Activated naive CD8-positive, alpha-beta T cell treated with anti-CD3 and anti-CD28 coated beads, Interleukin-2, amount 10 ng/mL, durations not matched to agents 7 days and 5 days (primary cell): Measurements from ENCODE around the gene SPTB. TPM values are rescaled to one million over a fixed set of nuclear protein-coding genes. Genes with fewer than 3 reads are reported as not detected.

Experiments used
- ATAC-seq: fragments of 150-1000 bp; cut with Tn5 transposase; one replicate; pipeline ENCODE4 v1.10.0; 2021; ENCODE audit warnings: low read depth, moderate library complexity
- POLR2A ChIA-PET: fragments of 350-600 bp; sonication (Branson Sonifier 250); formaldehyde crosslinking; loops from one replicate; lab custom pipeline; 2021; ENCODE audit warnings: antibody characterized with exemption; lab: Charles Lee
- DNase-seq: peaks from one replicate; pipeline ENCODE4 v3.0.0; 2021
- H3K27ac Mint-ChIP-seq: one replicate; pipeline ENCODE4 v1.8.0; 2022; ENCODE audit warnings: mild to moderate bottlenecking, mixed read lengths
- H3K27me3 Mint-ChIP-seq: one replicate; pipeline ENCODE4 v1.8.0; 2022; ENCODE audit warnings: mild to moderate bottlenecking, moderate library complexity, mixed read lengths
- H3K36me3 Mint-ChIP-seq: one replicate; pipeline ENCODE4 v1.8.0; 2021; ENCODE audit warnings: mild to moderate bottlenecking, mixed read lengths
- H3K4me1 Mint-ChIP-seq: one replicate; pipeline ENCODE4 v1.8.0; 2021; ENCODE audit warnings: mixed read lengths
- H3K4me3 Mint-ChIP-seq: one replicate; pipeline ENCODE4 v1.8.0; 2022; ENCODE audit warnings: mild to moderate bottlenecking, moderate library complexity, mixed read lengths
- H3K9me3 Mint-ChIP-seq: one replicate; pipeline ENCODE4 v1.8.0; 2021; ENCODE audit warnings: mixed read lengths
- total RNA-seq, 2 experiments: library from RNA; stranded (reverse); gene quantifications; one replicate each; pipeline ENCODE4 v1.2.3, GENCODE V29; 2021

Gene SPTB
- total RNA-seq, 2 experiments from 2014 or later = not detected

- no peak overlapping the region for H3K4me3 Mint-ChIP-seq
- H3K9me3 Mint-ChIP-seq = no peaks in the 10 kb centered on the region
- DNase-seq = no peak
- no peaks in the 10 kb centered on the region for H3K4me1 Mint-ChIP-seq
- POLR2A ChIA-PET = no interaction called here
- H3K27ac Mint-ChIP-seq = no peak overlapping the region
- no peaks in the 10 kb centered on the region for H3K27me3 Mint-ChIP-seq
- no peak for ATAC-seq
- H3K36me3 Mint-ChIP-seq = no peaks in the 10 kb centered on the region
These were observed 93.2 kb downstream of the SPTB start for GRCh38 chr14:64786296-64787149.

DNA sequence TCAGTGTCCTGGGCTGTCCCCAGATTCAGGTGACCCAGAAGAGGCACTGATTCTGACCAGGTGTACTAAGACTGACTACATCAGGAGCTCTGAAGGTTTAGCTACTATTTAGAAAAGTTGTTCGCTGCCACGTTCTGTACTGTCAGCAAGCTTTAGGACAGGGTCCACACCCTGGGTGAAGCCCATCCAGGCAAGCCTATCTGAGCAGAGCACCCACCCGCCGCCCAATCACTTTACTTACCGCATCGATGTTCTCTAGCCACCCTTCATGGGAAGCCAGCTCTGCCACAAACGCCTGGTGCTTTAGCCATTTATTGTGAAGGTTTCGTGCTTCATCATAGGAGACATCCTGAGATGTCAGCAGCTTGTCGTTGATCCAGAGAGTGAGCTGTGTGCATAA, 95.7 kb downstream of the SPTB start:
- no peaks in the 10 kb centered on the region for H3K4me1 Mint-ChIP-seq
- peaks cover 4% of the 10 kb centered on the region for H3K27me3 Mint-ChIP-seq
- POLR2A ChIA-PET = no interaction called here
- no peak overlapping the region for H3K27ac Mint-ChIP-seq
- H3K9me3 Mint-ChIP-seq = no peaks in the 10 kb centered on the region
- H3K36me3 Mint-ChIP-seq = no peaks in the 10 kb centered on the region
- DNase-seq (no peak), ATAC-seq (no peak)
- no peak overlapping the region for H3K4me3 Mint-ChIP-seq

DNA sequence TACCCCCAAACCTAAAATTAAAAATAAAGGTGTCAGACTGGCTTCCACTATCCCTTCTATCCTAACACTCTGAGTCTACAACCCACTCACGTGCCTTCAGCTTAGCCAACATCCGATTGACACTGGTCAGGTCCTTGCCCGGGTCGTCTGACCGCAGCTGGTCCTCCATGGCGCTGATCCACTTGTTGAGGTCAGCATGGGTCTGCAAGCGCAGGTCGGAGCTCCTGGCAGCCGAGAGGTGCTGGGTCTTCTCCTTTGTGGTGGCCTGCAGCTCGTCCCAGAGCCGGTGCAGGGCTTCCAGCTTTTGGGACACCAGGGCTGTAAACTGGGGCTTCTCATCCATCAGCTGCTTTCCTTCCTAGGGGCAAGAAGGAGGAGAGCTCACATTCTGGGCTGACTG, 97.5 kb downstream of the SPTB start:
- POLR2A ChIA-PET = no interaction called here
- no peak for DNase-seq
- ATAC-seq = no peak
- H3K27ac Mint-ChIP-seq = no peak overlapping the region
- no peak overlapping the region for H3K4me3 Mint-ChIP-seq
- no peaks in the 10 kb centered on the region for H3K36me3 Mint-ChIP-seq
- no peaks in the 10 kb centered on the region for H3K4me1 Mint-ChIP-seq
- no peaks in the 10 kb centered on the region for H3K9me3 Mint-ChIP-seq
- peaks cover 4% of the 10 kb centered on the region for H3K27me3 Mint-ChIP-seq

- Mint-ChIP-seq H3K27me3 (peaks cover 4% of the 10 kb centered on the region), H3K4me1 (no peaks in the 10 kb centered on the region), H3K4me3 (no peak overlapping the region), H3K36me3 (no peaks in the 10 kb centered on the region), H3K27ac (no peak overlapping the region), H3K9me3 (no peaks in the 10 kb centered on the region)
- POLR2A ChIA-PET = interaction anchor here (0.6 kb wide), 1 partner anchor 196 kb away, joined by 4 read pairs; no protein-coding TSS in a partner anchor
- ATAC-seq = no peak
- no peak for DNase-seq
These were observed 100.2 kb downstream of the SPTB start for GRCh38 chr14:64779472-64779871.

GRCh38 chr14:64778104-64778754, 101.5 kb downstream of the SPTB start:
- Mint-ChIP-seq H3K4me1 (no peaks in the 10 kb centered on the region), H3K27me3 (peaks cover 4% of the 10 kb centered on the region), H3K27ac (no peak overlapping the region), H3K9me3 (no peaks in the 10 kb centered on the region), H3K4me3 (no peak overlapping the region), H3K36me3 (no peaks in the 10 kb centered on the region)
- no peak for ATAC-seq
- DNase-seq = no peak
- POLR2A ChIA-PET = no interaction called here

- no peaks in the 10 kb centered on the region for H3K9me3 Mint-ChIP-seq
- no peak for DNase-seq
- no peak overlapping the region for H3K4me3 Mint-ChIP-seq
- ATAC-seq = no peak
- H3K27me3 Mint-ChIP-seq = peaks cover 4% of the 10 kb centered on the region
- H3K27ac Mint-ChIP-seq = no peak overlapping the region
- H3K4me1 Mint-ChIP-seq = no peaks in the 10 kb centered on the region
- POLR2A ChIA-PET = no interaction called here
- H3K36me3 Mint-ChIP-seq = no peaks in the 10 kb centered on the region
These were observed 102.2 kb downstream of the SPTB start for GRCh38 chr14:64777461-64777860.

DNA sequence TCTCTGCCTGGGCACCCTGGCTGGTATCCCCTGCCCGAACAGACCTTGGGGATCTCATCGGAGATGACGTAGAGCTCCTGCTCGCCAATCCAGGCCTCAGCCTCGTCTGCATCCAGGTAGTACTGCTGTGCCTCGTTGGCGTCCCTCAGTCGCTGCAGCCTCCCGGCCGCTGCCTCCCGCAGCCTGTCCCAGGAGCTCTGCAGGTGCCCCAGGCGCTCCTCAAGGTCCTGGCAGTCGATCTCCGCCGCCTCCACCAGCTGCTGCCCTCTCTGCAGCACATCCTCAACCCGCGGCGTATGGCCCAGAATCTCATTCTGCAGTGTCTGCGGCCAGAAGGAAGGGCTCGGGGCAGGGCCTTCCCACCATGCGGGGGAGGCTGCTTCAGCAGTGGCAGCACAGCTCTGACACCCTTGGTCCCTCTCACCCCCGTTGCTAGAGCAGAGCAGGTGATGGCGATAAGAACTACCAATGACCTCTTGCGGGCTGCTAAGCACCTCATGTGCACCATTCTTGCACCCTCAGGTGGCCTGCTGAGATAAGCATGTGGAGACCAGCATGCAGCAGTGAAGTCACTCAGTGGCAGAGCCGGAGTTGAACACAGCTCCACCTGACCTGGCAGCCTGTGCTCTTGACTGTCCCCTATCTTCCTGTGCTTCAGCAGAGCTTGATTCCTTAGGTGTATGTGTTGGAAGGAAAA, 104.5 kb downstream of the SPTB start:
- Mint-ChIP-seq H3K27me3 (peaks cover 4% of the 10 kb centered on the region), H3K4me1 (peaks cover 4% of the 10 kb centered on the region), H3K4me3 (no peak overlapping the region), H3K9me3 (no peaks in the 10 kb centered on the region), H3K36me3 (no peaks in the 10 kb centered on the region), H3K27ac (no peak overlapping the region)
- DNase-seq = no peak
- POLR2A ChIA-PET = no interaction called here
- ATAC-seq = no peak

DNA sequence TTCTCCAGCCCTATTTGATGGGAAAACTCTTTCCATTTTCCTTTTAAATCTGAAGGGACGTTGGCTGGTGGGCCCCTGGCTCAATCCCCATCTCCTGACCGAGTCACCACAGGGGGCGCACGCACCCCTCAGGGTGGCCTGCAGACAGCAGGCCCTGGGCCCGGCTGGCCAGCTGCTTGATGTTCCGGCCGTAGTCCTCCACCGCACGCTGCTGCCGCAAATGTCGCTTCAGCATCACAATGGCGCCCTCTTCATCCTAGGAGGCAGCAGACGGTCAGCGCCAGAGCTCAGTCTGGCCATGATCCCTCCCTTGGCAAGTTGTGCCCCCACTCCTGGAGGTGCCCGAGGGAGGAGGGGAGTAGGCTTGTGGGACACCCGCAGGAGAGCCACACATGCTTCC, 105.4 kb downstream of the SPTB start:
- H3K4me1 Mint-ChIP-seq = peaks cover 4% of the 10 kb centered on the region
- POLR2A ChIA-PET = no interaction called here
- H3K9me3 Mint-ChIP-seq = no peaks in the 10 kb centered on the region
- no peak overlapping the region for H3K27ac Mint-ChIP-seq
- DNase-seq (no peak), ATAC-seq (no peak)
- no peak overlapping the region for H3K4me3 Mint-ChIP-seq
- peaks cover 3% of the 10 kb centered on the region for H3K27me3 Mint-ChIP-seq
- no peaks in the 10 kb centered on the region for H3K36me3 Mint-ChIP-seq

DNA sequence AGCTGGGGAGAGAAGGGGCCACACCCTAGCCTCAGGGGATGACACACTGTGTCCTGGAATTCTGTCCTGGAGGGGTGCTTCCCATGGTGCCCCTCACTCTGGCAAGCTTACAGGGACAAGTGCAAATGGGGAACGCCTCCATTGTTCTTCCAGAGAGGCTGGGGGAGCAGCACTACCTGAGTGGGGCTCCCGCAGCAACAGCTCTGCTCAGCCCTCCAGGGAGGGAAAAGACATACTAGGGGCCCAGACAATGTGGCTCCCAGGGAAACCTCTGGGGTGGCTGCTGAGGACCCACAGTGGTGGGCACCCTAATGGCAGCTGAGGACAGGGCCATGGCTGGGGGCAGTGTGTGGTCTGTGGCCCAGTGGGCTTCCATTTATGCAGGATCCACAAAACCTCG, 106.1 kb downstream of the SPTB start:
- DNase-seq = no peak
- POLR2A ChIA-PET = no interaction called here
- H3K4me1 Mint-ChIP-seq = peaks cover 4% of the 10 kb centered on the region
- no peak overlapping the region for H3K4me3 Mint-ChIP-seq
- no peak overlapping the region for H3K27ac Mint-ChIP-seq
- ATAC-seq = no peak
- H3K9me3 Mint-ChIP-seq = no peaks in the 10 kb centered on the region
- H3K27me3 Mint-ChIP-seq = peaks cover 3% of the 10 kb centered on the region
- H3K36me3 Mint-ChIP-seq = no peaks in the 10 kb centered on the region

DNA sequence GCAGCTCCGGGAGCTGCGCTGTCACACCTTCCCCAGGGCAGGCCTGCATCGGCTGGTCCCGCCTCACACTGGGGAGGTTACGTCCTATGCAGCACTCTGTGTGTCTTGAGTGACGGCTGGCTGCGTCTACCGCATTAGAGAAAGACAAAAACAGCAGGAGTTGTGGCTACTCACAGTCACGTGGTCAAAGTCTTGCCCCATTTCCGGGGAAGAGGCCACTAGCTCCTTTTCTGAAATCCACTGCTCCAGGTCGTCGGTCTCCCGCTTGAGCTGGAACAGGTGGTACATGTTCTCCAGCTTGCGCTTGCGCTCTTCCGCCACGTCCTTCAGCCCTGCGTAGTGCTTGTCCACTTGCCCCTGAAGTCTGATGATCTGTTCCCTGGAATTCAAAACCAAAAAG, 106.7 kb downstream of the SPTB start:
- POLR2A ChIA-PET = no interaction called here
- H3K9me3 Mint-ChIP-seq = no peaks in the 10 kb centered on the region
- DNase-seq (no peak), ATAC-seq (no peak)
- H3K27ac Mint-ChIP-seq = no peak overlapping the region
- H3K4me3 Mint-ChIP-seq = no peak overlapping the region
- no peaks in the 10 kb centered on the region for H3K36me3 Mint-ChIP-seq
- H3K4me1 Mint-ChIP-seq = peaks cover 4% of the 10 kb centered on the region
- peaks cover 3% of the 10 kb centered on the region for H3K27me3 Mint-ChIP-seq

DNA sequence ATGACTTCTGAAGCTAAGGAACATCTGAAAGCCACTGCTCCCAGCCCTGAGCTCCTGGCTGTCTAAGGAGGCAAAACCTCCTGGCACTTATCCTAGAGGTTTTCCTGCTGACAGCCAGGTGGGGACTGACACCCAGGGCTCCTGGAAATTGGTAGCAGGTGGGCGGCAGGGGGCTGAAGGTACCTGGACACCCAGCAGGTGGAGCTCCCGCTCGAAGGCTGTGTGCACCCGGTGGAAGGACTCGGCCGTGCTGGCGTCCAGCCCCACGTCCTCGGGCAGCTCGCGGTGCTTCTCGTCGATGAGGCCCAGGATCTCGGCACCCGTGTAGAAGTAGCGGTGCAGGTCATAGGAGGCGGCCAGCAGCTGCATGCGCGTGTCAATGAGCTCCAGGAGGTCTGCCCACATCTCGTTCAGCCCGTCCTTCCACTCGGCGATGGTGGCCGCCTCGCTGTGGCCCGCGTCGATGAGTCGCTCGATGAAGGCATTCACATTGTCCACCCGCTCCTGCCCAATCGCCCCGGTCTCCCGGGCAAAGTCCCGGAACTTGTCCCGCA, 107.2 kb downstream of the SPTB start:
- Mint-ChIP-seq H3K9me3 (no peaks in the 10 kb centered on the region), H3K36me3 (no peaks in the 10 kb centered on the region), H3K4me3 (no peak overlapping the region), H3K27ac (no peak overlapping the region), H3K27me3 (peaks cover 3% of the 10 kb centered on the region), H3K4me1 (peaks cover 4% of the 10 kb centered on the region)
- DNase-seq (no peak), ATAC-seq (no peak)
- POLR2A ChIA-PET = no interaction called here

- Mint-ChIP-seq H3K36me3 (no peaks in the 10 kb centered on the region), H3K9me3 (no peaks in the 10 kb centered on the region), H3K27ac (no peak overlapping the region), H3K27me3 (peaks cover 3% of the 10 kb centered on the region), H3K4me3 (no peak overlapping the region), H3K4me1 (peaks cover 4% of the 10 kb centered on the region)
- POLR2A ChIA-PET = no interaction called here
- DNase-seq (no peak), ATAC-seq (no peak)
These were observed 108.5 kb downstream of the SPTB start for GRCh38 chr14:64771161-64771560.

- no peak for DNase-seq
- H3K27ac Mint-ChIP-seq = no peak overlapping the region
- POLR2A ChIA-PET = no interaction called here
- H3K36me3 Mint-ChIP-seq = no peaks in the 10 kb centered on the region
- peaks cover 4% of the 10 kb centered on the region for H3K4me1 Mint-ChIP-seq
- H3K27me3 Mint-ChIP-seq = peaks cover 3% of the 10 kb centered on the region
- H3K4me3 Mint-ChIP-seq = no peak overlapping the region
- no peak for ATAC-seq
- no peaks in the 10 kb centered on the region for H3K9me3 Mint-ChIP-seq
These were observed 109.0 kb downstream of the SPTB start for GRCh38 chr14:64770751-64771150.
